CD14-positive monocyte (primary cell): ENCODE measurements around the gene ASAH2B. TPM values are rescaled to one million over a fixed set of nuclear protein-coding genes. Genes with fewer than 3 reads are reported as not detected.

Experiments used
- DNase-seq, 3 donors: peaks; one replicate each; pipeline ENCODE4 v3.0.0-alpha.2; 2011 to 2022
- H2AFZ ChIP-seq: 2 replicates; pipeline ENCODE4 v1.6.0; 2012; ENCODE audit warnings: mild to moderate bottlenecking, low read depth, low read length, inconsistent platforms; ENCODE audit not compliant: insufficient read depth, poor library complexity, severe bottlenecking
- H3K27ac ChIP-seq, 2 donors: 1 replicate in 1 of 2; 2 replicates in 1 of 2; pipeline ENCODE4 v1.5.1; 2012 to 2013; ENCODE audit warnings: low read length in 2 of 2, control low read depth in 1 of 2, inconsistent platforms in 1 of 2, low read depth in 1 of 2, mild to moderate bottlenecking in 1 of 2
- H3K27me3 ChIP-seq, 2 donors: one replicate each; pipeline versions ENCODE4 v1.6.0 to v1.6.1; 2011 to 2013; ENCODE audit warnings: low read length in 2 of 2; ENCODE audit not compliant: control insufficient read depth in 2 of 2, insufficient read depth in 2 of 2
- H3K36me3 ChIP-seq, 2 donors: replicated peaks in 1 of 2; 1 replicate in 1 of 2; 2 replicates in 1 of 2; pipeline versions ENCODE4 v1.5.1 to v1.6.1; 2012 to 2013; ENCODE audit warnings: low read length in 2 of 2, control low read depth in 1 of 2, inconsistent platforms in 1 of 2, mild to moderate bottlenecking in 1 of 2; ENCODE audit not compliant: insufficient read depth in 2 of 2, control insufficient read depth in 1 of 2
- H3K4me1 ChIP-seq, 2 donors: 1 replicate in 1 of 2; 2 replicates in 1 of 2; pipeline versions ENCODE4 v1.5.1 to v1.6.1; 2012 to 2013; ENCODE audit warnings: low read length in 2 of 2, control low read depth in 1 of 2, inconsistent platforms in 1 of 2, mild to moderate bottlenecking in 1 of 2, moderate library complexity in 1 of 2; ENCODE audit not compliant: insufficient read depth in 2 of 2, control insufficient read depth in 1 of 2
- H3K4me2 ChIP-seq: replicated peaks from 2 replicates; pipeline ENCODE3; 2012; ENCODE audit warnings: low read length, moderate library complexity, mild to moderate bottlenecking; ENCODE audit not compliant: poor library complexity, severe bottlenecking; ENCODE audit errors: extremely low read depth
- H3K4me3 ChIP-seq, 3 experiments: fragments of 200-600 bp in 1 of 3; sonication (generic) in 1 of 3; replicated peaks in 1 of 3; 1 replicate in 2 of 3; 2 replicates in 1 of 3; pipeline ENCODE4 v1.5.1; 2011 to 2013; ENCODE audit warnings: low read length in 3 of 3, mild to moderate bottlenecking in 3 of 3, control low read depth in 2 of 3, low read depth in 2 of 3, inconsistent platforms in 1 of 3, moderate library complexity in 1 of 3
- H3K79me2 ChIP-seq: 2 replicates; pipeline ENCODE4 v1.6.0; 2012; ENCODE audit warnings: mild to moderate bottlenecking, control low read depth, inconsistent platforms, low read length, moderate library complexity; ENCODE audit not compliant: insufficient read depth
- H3K9ac ChIP-seq: 2 replicates; pipeline ENCODE4 v1.6.0; 2017; ENCODE audit warnings: low read length, mild to moderate bottlenecking; ENCODE audit not compliant: insufficient read depth, poor library complexity, severe bottlenecking
- H3K9me3 ChIP-seq, 2 donors: replicated peaks in 1 of 2; 1 replicate in 1 of 2; 2 replicates in 1 of 2; pipeline versions ENCODE4 v1.5.1 to v1.6.1; 2012 to 2013; ENCODE audit warnings: low read length in 2 of 2, control low read depth in 1 of 2; ENCODE audit not compliant: control insufficient read depth in 1 of 2, insufficient read depth in 1 of 2
- H4K20me1 ChIP-seq: 2 replicates; pipeline ENCODE4 v1.6.0; 2012; ENCODE audit warnings: mild to moderate bottlenecking, low read length, control low read depth, moderate library complexity; ENCODE audit not compliant: insufficient read depth
- H3K27ac Mint-ChIP-seq, 7 donors: one replicate each; pipeline ENCODE4 v1.8.0; 2020; ENCODE audit warnings: mild to moderate bottlenecking in 7 of 7, mixed read lengths in 7 of 7, moderate library complexity in 6 of 7, inconsistent platforms in 2 of 7
- H3K27me3 Mint-ChIP-seq, 3 donors: one replicate each; pipeline ENCODE4 v1.8.0; 2021 to 2022; ENCODE audit warnings: low read depth in 3 of 3, mild to moderate bottlenecking in 3 of 3, mixed read lengths in 3 of 3, moderate library complexity in 3 of 3, inconsistent platforms in 1 of 3
- H3K36me3 Mint-ChIP-seq, 2 donors: one replicate each; pipeline ENCODE4 v1.8.0; 2020; ENCODE audit warnings: mixed read lengths in 2 of 2, inconsistent platforms in 1 of 2, mild to moderate bottlenecking in 1 of 2
- H3K4me1 Mint-ChIP-seq: one replicate; pipeline ENCODE4 v1.8.0; 2020; ENCODE audit warnings: mild to moderate bottlenecking, mixed read lengths
- H3K4me3 Mint-ChIP-seq, 2 donors: one replicate each; pipeline ENCODE4 v1.8.0; 2020; ENCODE audit warnings: mild to moderate bottlenecking in 2 of 2, mixed read lengths in 2 of 2, moderate library complexity in 1 of 2
- H3K9me3 Mint-ChIP-seq, 7 donors: one replicate each; pipeline ENCODE4 v1.8.0; 2020 to 2022; ENCODE audit warnings: mixed read lengths in 7 of 7, mild to moderate bottlenecking in 6 of 7, moderate library complexity in 6 of 7, inconsistent platforms in 2 of 7
- WGBS: methylation state at CpG from one replicate; pipeline ENCODE4 v1.1.5; 2013; ENCODE audit warnings: missing lambda C conversion rate; ENCODE audit not compliant: insufficient coverage; 5-methylcytosine and 5-hydroxymethylcytosine counted together
- intact Hi-C, 2 donors: fragments of 100-400 bp; cut with micrococcal nuclease; formaldehyde crosslinking; loops; one replicate each; pipeline versions ENCODE4 v1.15.0 to v1.15.1; 2023
- polyA plus RNA-seq, 3 donors: library from polyadenylated mRNA; depleted of rRNA in 1 of 3; unstranded in 2 of 3; stranded (reverse) in 1 of 3; fragments of 300-500 nt in 2 of 3; fragments of >200 nt in 1 of 3; fragmentation: Illumina TruSeq in 2 of 3; gene quantifications; 1 replicate in 2 of 3; 2 replicates in 1 of 3; pipeline ENCODE4 v1.2.3, GENCODE V29; 2012 to 2021
- TF ChIP-seq, protein P1 (sequence below): fragments of 200-600 bp; IDR thresholded peaks from one replicate; pipeline ENCODE4 v1.8.0; 2022; ENCODE audit warnings: antibody characterized with exemption, mild to moderate bottlenecking

ASAH2B gene
- polyA plus RNA-seq, 3 donors: not detected

DNA sequence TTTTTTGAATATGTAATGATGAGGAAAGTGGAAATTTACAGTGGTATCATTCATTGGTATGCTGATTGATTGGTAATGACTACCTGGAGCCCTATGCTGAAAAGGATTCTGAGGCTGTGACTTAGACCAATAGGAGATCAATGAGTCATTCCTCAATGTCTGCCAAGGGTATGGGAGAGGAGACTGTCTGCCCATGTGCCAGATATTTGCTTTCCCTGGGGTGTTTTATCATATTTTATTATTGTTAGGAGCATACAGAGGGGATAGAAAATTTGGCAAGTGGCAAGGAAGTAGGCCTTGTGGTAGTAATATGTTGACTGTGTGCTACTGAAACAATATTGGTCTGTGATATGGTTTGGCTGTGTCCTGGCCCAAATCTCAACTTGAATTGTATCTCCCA, 54.8 kb downstream of the ASAH2B start:
- Mint-ChIP-seq H3K27ac (no peak overlapping the region), H3K4me1 (no peaks in the 10 kb centered on the region), H3K36me3 (no peaks in the 10 kb centered on the region), H3K9me3 (peaks cover 3 to 6% (median 4%) of the 10 kb centered on the region in 7 donors), H3K4me3 (no peak overlapping the region), H3K27me3 (peaks cover 0 to 2% (median 0%) of the 10 kb centered on the region in 3 donors)
- H3K4me2 ChIP-seq: no peak overlapping the region
- H3K27me3 ChIP-seq: peaks cover 0 to 3% of the 10 kb centered on the region in 2 donors
- no peak overlapping the region for H3K4me3 ChIP-seq
- TF ChIP-seq, protein P1, sequence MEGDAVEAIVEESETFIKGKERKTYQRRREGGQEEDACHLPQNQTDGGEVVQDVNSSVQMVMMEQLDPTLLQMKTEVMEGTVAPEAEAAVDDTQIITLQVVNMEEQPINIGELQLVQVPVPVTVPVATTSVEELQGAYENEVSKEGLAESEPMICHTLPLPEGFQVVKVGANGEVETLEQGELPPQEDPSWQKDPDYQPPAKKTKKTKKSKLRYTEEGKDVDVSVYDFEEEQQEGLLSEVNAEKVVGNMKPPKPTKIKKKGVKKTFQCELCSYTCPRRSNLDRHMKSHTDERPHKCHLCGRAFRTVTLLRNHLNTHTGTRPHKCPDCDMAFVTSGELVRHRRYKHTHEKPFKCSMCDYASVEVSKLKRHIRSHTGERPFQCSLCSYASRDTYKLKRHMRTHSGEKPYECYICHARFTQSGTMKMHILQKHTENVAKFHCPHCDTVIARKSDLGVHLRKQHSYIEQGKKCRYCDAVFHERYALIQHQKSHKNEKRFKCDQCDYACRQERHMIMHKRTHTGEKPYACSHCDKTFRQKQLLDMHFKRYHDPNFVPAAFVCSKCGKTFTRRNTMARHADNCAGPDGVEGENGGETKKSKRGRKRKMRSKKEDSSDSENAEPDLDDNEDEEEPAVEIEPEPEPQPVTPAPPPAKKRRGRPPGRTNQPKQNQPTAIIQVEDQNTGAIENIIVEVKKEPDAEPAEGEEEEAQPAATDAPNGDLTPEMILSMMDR: no peak
- H3K9ac ChIP-seq: no peak overlapping the region
- no peak overlapping the region for H2AFZ ChIP-seq
- no peak overlapping the region for H3K27ac ChIP-seq
- H3K9me3 ChIP-seq: peaks cover 0 to 6% of the 10 kb centered on the region in 2 donors
- intact Hi-C loops: no loop called here
- no peaks in the 10 kb centered on the region for H3K4me1 ChIP-seq
- H4K20me1 ChIP-seq: no peaks in the 10 kb centered on the region
- no peak for DNase-seq
- no peaks in the 10 kb centered on the region for H3K36me3 ChIP-seq
- no peaks in the 10 kb centered on the region for H3K79me2 ChIP-seq

DNA sequence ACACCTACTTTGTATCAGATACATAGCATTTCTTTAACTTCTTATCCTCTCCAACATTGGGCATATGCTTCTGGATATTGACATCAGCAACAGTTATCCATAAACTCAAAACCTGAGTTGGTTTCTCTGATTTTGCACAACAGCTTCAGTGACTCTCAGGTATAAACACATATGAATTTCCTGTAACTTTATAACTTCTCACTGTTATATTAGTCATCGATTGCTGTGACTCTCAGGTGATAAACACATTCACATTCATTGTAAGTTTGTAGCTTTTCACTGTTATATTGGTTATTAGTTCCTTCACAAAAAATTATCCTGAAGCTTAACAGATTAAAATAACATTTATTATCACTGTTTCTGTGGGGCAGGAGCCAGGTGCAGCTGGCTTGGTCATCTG, 57.0 kb downstream of the ASAH2B start:
- H3K27ac Mint-ChIP-seq: no peak overlapping the region
- peaks cover 0 to 6% of the 10 kb centered on the region in 2 donors for H3K9me3 ChIP-seq
- peaks cover 3 to 7% (median 4%) of the 10 kb centered on the region in 7 donors for H3K9me3 Mint-ChIP-seq
- no CpG with 5 or more reads among the region's 1 CpG for WGBS
- no peaks in the 10 kb centered on the region for H4K20me1 ChIP-seq
- no peak overlapping the region for H3K4me3 ChIP-seq
- H3K4me3 Mint-ChIP-seq: no peak overlapping the region
- H3K4me1 ChIP-seq: no peaks in the 10 kb centered on the region
- no peak overlapping the region for H3K4me2 ChIP-seq
- no peak overlapping the region for H3K9ac ChIP-seq
- TF ChIP-seq, protein P1: no peak
- no peaks in the 10 kb centered on the region for H3K36me3 ChIP-seq
- intact Hi-C loops: no loop called here
- H2AFZ ChIP-seq: no peak overlapping the region
- no peaks in the 10 kb centered on the region for H3K79me2 ChIP-seq
- H3K4me1 Mint-ChIP-seq: no peaks in the 10 kb centered on the region
- no peaks in the 10 kb centered on the region for H3K36me3 Mint-ChIP-seq
- no peak overlapping the region for H3K27ac ChIP-seq
- peaks cover 0 to 5% (median 1%) of the 10 kb centered on the region in 3 donors for H3K27me3 Mint-ChIP-seq
- H3K27me3 ChIP-seq: peaks cover 0 to 3% of the 10 kb centered on the region in 2 donors
- no peak for DNase-seq
